HEK293 (cell line): Measurements from ENCODE around the gene ZMYM1.
"Not testable (repeated sequence)": the region's sequence is repeated elsewhere in the genome, so short reads cannot be mapped to it uniquely, and the experiment has no call there.

Experiments used
- CTCF ChIA-PET: fragments of 350-600 bp; formaldehyde crosslinking; extraction: SDS; loops from one replicate; lab custom pipeline; 2021; ENCODE audit warnings: antibody characterized with exemption; lab: Yijun Ruan, JAX
- POLR2A ChIA-PET: fragments of 300-600 bp; formaldehyde crosslinking; extraction: SDS; loops from one replicate; lab custom pipeline; 2020; ENCODE audit warnings: antibody characterized with exemption, inconsistent platforms; lab: Yijun Ruan, JAX
- H3K27ac ChIP-seq: fragments of 200-500 bp; sonication (Bioruptor generic); 2 replicates; pipeline ENCODE4 v1.5.1; 2014; ENCODE audit warnings: low read depth, low read length, control low read depth, inconsistent platforms; ENCODE audit errors: extremely low read depth
- H3K36me3 ChIP-seq, 2 experiments: fragments of 200-500 bp in 1 of 2; sonication (Bioruptor generic) in 1 of 2; 1 replicate in 1 of 2; 2 replicates in 1 of 2; pipeline ENCODE4 v1.5.1; 2014 to 2017; ENCODE audit warnings: inconsistent platforms in 2 of 2, low read length in 2 of 2; ENCODE audit not compliant: control insufficient read depth in 2 of 2, insufficient read depth in 1 of 2
- H3K4me1 ChIP-seq: fragments of 200-500 bp; sonication (Bioruptor generic); 2 replicates; pipeline ENCODE4 v1.5.1; 2014; ENCODE audit warnings: mild to moderate bottlenecking, low read length, inconsistent platforms; ENCODE audit not compliant: control insufficient read depth, insufficient read depth
- H3K4me3 ChIP-seq: 2 replicates; pipeline ENCODE4 v1.5.1; 2011; ENCODE audit warnings: low read depth, mild to moderate bottlenecking, control low read depth, low read length, moderate library complexity
- H3K9me3 ChIP-seq: fragments of 200-500 bp; sonication (Bioruptor generic); 2 replicates; pipeline ENCODE4 v1.5.1; 2014; ENCODE audit warnings: low read depth, low read length, inconsistent platforms; ENCODE audit not compliant: control insufficient read depth, insufficient read depth
- PRDM1 ChIP-seq: fragments of 450-650 bp; formaldehyde crosslinking; IDR thresholded peaks from 2 replicates; pipeline ENCODE4; 2016; ENCODE audit warnings: missing biosample characterization, missing genetic modification characterization
- SCRT1 ChIP-seq: fragments of 450-650 bp; formaldehyde crosslinking; IDR thresholded peaks from 2 replicates; pipeline ENCODE4 v1.5.1; 2016; ENCODE audit warnings: missing biosample characterization, missing genetic modification characterization, borderline replicate concordance
- SCRT2 ChIP-seq: fragments of 450-650 bp; formaldehyde crosslinking; IDR thresholded peaks from 2 replicates; pipeline ENCODE4 v1.5.1; 2016; ENCODE audit warnings: missing biosample characterization, missing genetic modification characterization
- SP7 ChIP-seq: fragments of 450-650 bp; formaldehyde crosslinking; IDR thresholded peaks from 2 replicates; pipeline ENCODE4 v1.5.1; 2016; ENCODE audit warnings: missing biosample characterization, missing genetic modification characterization
- ZBTB17 ChIP-seq: fragments of 450-650 bp; formaldehyde crosslinking; IDR thresholded peaks from 2 replicates; pipeline ENCODE4 v1.5.1; 2016; ENCODE audit warnings: missing biosample characterization, missing genetic modification characterization
- ZNF155 ChIP-seq: fragments of 450-650 bp; formaldehyde crosslinking; IDR thresholded peaks from 2 replicates; pipeline ENCODE4 v1.5.1; 2016; ENCODE audit warnings: missing biosample characterization, missing genetic modification characterization
- ZNF18 ChIP-seq: fragments of 450-650 bp; formaldehyde crosslinking; IDR thresholded peaks from 2 replicates; pipeline ENCODE4 v1.5.1; 2016; ENCODE audit warnings: missing biosample characterization, missing genetic modification characterization
- ZNF23 ChIP-seq: fragments of 450-650 bp; formaldehyde crosslinking; IDR thresholded peaks from 2 replicates; pipeline ENCODE4 v1.5.1; 2016; ENCODE audit warnings: missing biosample characterization, missing genetic modification characterization, borderline replicate concordance
- ZNF335 ChIP-seq: fragments of 450-650 bp; formaldehyde crosslinking; conservative IDR thresholded peaks from 2 replicates; pipeline ENCODE4 v1.5.1; 2016; ENCODE audit warnings: missing biosample characterization, missing genetic modification characterization
- ZNF362 ChIP-seq: fragments of 450-650 bp; formaldehyde crosslinking; IDR thresholded peaks from 2 replicates; pipeline ENCODE4 v1.5.1; 2016; ENCODE audit warnings: missing biosample characterization, missing genetic modification characterization
- ZNF366 ChIP-seq: fragments of 450-650 bp; formaldehyde crosslinking; conservative IDR thresholded peaks from 2 replicates; pipeline ENCODE4 v1.5.1; 2016; ENCODE audit warnings: missing biosample characterization, missing genetic modification characterization
- ZNF394 ChIP-seq: fragments of 450-650 bp; formaldehyde crosslinking; IDR thresholded peaks from 2 replicates; pipeline ENCODE4 v1.5.1; 2016; ENCODE audit warnings: missing biosample characterization, missing genetic modification characterization, mild to moderate bottlenecking, moderate library complexity, borderline replicate concordance
- ZNF664 ChIP-seq: fragments of 450-650 bp; formaldehyde crosslinking; IDR thresholded peaks from 2 replicates; pipeline ENCODE4 v1.5.1; 2016; ENCODE audit warnings: missing biosample characterization, missing genetic modification characterization

The ZMYM1 gene

GRCh38 chr1:35073265-35073811, 5.8 kb upstream of the ZMYM1 start:
- H3K36me3 ChIP-seq: no peaks in the 10 kb centered on the region
- TF ChIP-seq ZNF664 (tag by site-specific recombination) (no peak), ZNF366 (tag by site-specific recombination) (peak; percentile 90), ZNF18 (tag by site-specific recombination) (peak; percentile 66), ZBTB17 (0 out of 2 replicates have a peak, but pooled peaks have one; percentile 29), PRDM1 (peak; percentile 95)
- H3K27ac ChIP-seq: no peak overlapping the region
- H3K9me3 ChIP-seq: no peaks in the 10 kb centered on the region
- POLR2A ChIA-PET: no interaction called here
- no peak overlapping the region for H3K4me3 ChIP-seq
- CTCF ChIA-PET: no interaction called here
- no peaks in the 10 kb centered on the region for H3K4me1 ChIP-seq

GRCh38 chr1:35076426-35076825, 2.8 kb upstream of the ZMYM1 start:
- CTCF ChIA-PET, H3K9me3 ChIP-seq, H3K36me3 ChIP-seq, H3K27ac ChIP-seq, H3K4me1 ChIP-seq, POLR2A ChIA-PET, H3K4me3 ChIP-seq: not testable (repeated sequence)

GRCh38 chr1:35080171-35080854, 1.1 kb downstream of the ZMYM1 start:
- CTCF ChIA-PET: interaction anchor here (0.7 kb wide), 1 partner anchor 635 kb away, joined by 3 read pairs; no protein-coding TSS in a partner anchor
- H3K4me1 ChIP-seq: no peaks in the 10 kb centered on the region
- peaks cover 5 to 14% of the 10 kb centered on the region in 2 experiments; a peak in 2 of 3 replicates for H3K36me3 ChIP-seq
- H3K27ac ChIP-seq: no peak overlapping the region; the same call in 1 of the 2 replicates
- H3K4me3 ChIP-seq: peak overlapping the region; percentile 79
- TF ChIP-seq SCRT2 (tag by site-specific recombination) (peak; percentile 79), ZNF362 (tag by site-specific recombination) (0 out of 2 replicates have a peak, but pooled peaks have one; percentile 10), ZNF155 (tag by site-specific recombination) (no peak), ZNF394 (tag by site-specific recombination) (peak; percentile 86), SCRT1 (tag by site-specific recombination) (peak; percentile 53), ZNF23 (no peak)
- TF ChIP-seq, all 188 proteins: peak for 4
- no peaks in the 10 kb centered on the region for H3K9me3 ChIP-seq
- POLR2A ChIA-PET: interaction anchor here (1.1 to 4.0 kb wide), 3 partner anchors 49 to 221 kb away, joined by 4 to 25 read pairs (median 7); partner anchors contain the start of genes SMIM12 and ZMYM6

GRCh38 chr1:35085421-35085820, 6.2 kb downstream of the ZMYM1 start:
- H3K36me3 ChIP-seq: peaks cover 5 to 14% of the 10 kb centered on the region in 2 experiments; a peak in 2 of 3 replicates
- H3K4me1 ChIP-seq: no peaks in the 10 kb centered on the region
- POLR2A ChIA-PET: no interaction called here
- H3K4me3 ChIP-seq: no peak overlapping the region
- CTCF ChIA-PET: interaction anchor here (0.5 kb wide), 1 partner anchor 33 kb away, joined by 4 read pairs; no protein-coding TSS in a partner anchor
- no peak overlapping the region for H3K27ac ChIP-seq
- 0 out of 2 replicates have a peak, but pooled peaks have one; percentile 16 for TF ChIP-seq PRDM1
- 0 out of 2 replicates have a peak, but pooled peaks have one; percentile 4 for TF ChIP-seq ZNF335 (tag by site-specific recombination)
- TF ChIP-seq SP7 (tag by site-specific recombination): no peak
- no peaks in the 10 kb centered on the region for H3K9me3 ChIP-seq
